ENCODE data around the gene MUC6. TPM values are rescaled to one million over a fixed set of nuclear protein-coding genes. Genes with fewer than 3 reads are reported as not detected.

Gene MUC6
- total and polyA plus RNA-seq, 9 of the 15 experiments (the other 6 are each of a cell fraction or from before 2014, with no cell fraction given), result not detected

GRCh38 chr11:1041936-1042608, 5.6 kb upstream of the MUC6 start (continued):
- TF ChIP-seq HDAC8 (tag; IDR thresholded peaks at IDR 0.05), result no peak
- TF ChIP-seq CBFA2T2 (conservative IDR thresholded peaks at IDR 0.05), result peak; percentile 21; the same call in 1 of the 2 replicates
- TF ChIP-seq ASH1L (IDR thresholded peaks at IDR 0.05; ENCODE audit: borderline replicate concordance, low read depth, partially characterized antibody), result no peak
- no peak for TF ChIP-seq ZNF431 (CRISPR knock-in tag; IDR thresholded peaks at IDR 0.05)
- no peak for TF ChIP-seq ATF7 (IDR thresholded peaks at IDR 0.05)
- TF ChIP-seq RAD21 (CRISPR knock-in tag; conservative IDR thresholded peaks at IDR 0.05 in 1 of 2, IDR thresholded peaks at IDR 0.05 in 1 of 2), result peak; percentile 33 to 61
- TF ChIP-seq, protein P1, sequence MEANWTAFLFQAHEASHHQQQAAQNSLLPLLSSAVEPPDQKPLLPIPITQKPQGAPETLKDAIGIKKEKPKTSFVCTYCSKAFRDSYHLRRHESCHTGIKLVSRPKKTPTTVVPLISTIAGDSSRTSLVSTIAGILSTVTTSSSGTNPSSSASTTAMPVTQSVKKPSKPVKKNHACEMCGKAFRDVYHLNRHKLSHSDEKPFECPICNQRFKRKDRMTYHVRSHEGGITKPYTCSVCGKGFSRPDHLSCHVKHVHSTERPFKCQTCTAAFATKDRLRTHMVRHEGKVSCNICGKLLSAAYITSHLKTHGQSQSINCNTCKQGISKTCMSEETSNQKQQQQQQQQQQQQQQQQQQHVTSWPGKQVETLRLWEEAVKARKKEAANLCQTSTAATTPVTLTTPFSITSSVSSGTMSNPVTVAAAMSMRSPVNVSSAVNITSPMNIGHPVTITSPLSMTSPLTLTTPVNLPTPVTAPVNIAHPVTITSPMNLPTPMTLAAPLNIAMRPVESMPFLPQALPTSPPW (CRISPR knock-in tag; IDR thresholded peaks at IDR 0.05), result peak; percentile 61
- TF ChIP-seq ZNF551 (CRISPR knock-in tag; IDR thresholded peaks at IDR 0.05), result no peak
- no peak for TF ChIP-seq TRIM24 (IDR thresholded peaks at IDR 0.05)
- peak; percentile 45; the same call in 1 of the 2 replicates for TF ChIP-seq KLF16 (IDR thresholded peaks at IDR 0.05)
- no peak for TF ChIP-seq IRF9 (tag; IDR thresholded peaks at IDR 0.05)
- TF ChIP-seq TCF3 (CRISPR knock-in tag; IDR thresholded peaks at IDR 0.05), result peak; percentile 62
- TF ChIP-seq CBFA2T3 (IDR thresholded peaks at IDR 0.05), result peak; percentile 66
- no peak for TF ChIP-seq NR0B1 (IDR thresholded peaks at IDR 0.05; ENCODE audit: partially characterized antibody)
- peak; percentile 11; the same call in 1 of the 2 replicates for TF ChIP-seq EP300 (IDR thresholded peaks at IDR 0.05; ENCODE audit: low read length)
- TF ChIP-seq FOXJ3 (CRISPR knock-in tag; IDR thresholded peaks at IDR 0.05), result no peak
- TF ChIP-seq, protein P2, sequence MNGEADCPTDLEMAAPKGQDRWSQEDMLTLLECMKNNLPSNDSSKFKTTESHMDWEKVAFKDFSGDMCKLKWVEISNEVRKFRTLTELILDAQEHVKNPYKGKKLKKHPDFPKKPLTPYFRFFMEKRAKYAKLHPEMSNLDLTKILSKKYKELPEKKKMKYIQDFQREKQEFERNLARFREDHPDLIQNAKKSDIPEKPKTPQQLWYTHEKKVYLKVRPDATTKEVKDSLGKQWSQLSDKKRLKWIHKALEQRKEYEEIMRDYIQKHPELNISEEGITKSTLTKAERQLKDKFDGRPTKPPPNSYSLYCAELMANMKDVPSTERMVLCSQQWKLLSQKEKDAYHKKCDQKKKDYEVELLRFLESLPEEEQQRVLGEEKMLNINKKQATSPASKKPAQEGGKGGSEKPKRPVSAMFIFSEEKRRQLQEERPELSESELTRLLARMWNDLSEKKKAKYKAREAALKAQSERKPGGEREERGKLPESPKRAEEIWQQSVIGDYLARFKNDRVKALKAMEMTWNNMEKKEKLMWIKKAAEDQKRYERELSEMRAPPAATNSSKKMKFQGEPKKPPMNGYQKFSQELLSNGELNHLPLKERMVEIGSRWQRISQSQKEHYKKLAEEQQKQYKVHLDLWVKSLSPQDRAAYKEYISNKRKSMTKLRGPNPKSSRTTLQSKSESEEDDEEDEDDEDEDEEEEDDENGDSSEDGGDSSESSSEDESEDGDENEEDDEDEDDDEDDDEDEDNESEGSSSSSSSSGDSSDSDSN (IDR thresholded peaks at IDR 0.05; ENCODE audit: borderline replicate concordance in 1 of 2, low read depth in 2 of 2, low read length in 2 of 2), result 0 out of 4 replicates have a peak, but pooled peaks of 1 of the 2 experiments have one; percentile 21
- TF ChIP-seq NFIC (IDR thresholded peaks at IDR 0.05), result peak; percentile 21; the same call in 1 of the 2 replicates
- TF ChIP-seq DPF2 (IDR thresholded peaks at IDR 0.05), result peak; percentile 45; the same call in 1 of the 2 replicates
- TF ChIP-seq HMGN3 (IDR thresholded peaks at IDR 0.05; ENCODE audit: borderline replicate concordance, extremely low read depth, insufficient read length, low read depth, low read length), result peak; percentile 81

Measured in K562 (cell line).